Neural cell (in vitro differentiated cells): ENCODE measurements around the gene ZBTB25. TPM values are rescaled to one million over a fixed set of nuclear protein-coding genes. Genes with fewer than 3 reads are reported as not detected.

ENCODE experiments used
- H2AFZ ChIP-seq: fragments of 200-600, 300-800 bp; sonication (generic), shearing (Covaris generic); 2 replicates; pipeline ENCODE4 v1.6.0; 2014; ENCODE audit warnings: low read depth, mild to moderate bottlenecking, antibody characterized with exemption, low read length, moderate library complexity
- H3F3A ChIP-seq: fragments of 200-600 bp; shearing (Covaris generic); 2 replicates; pipeline ENCODE4 v1.6.1; 2016; ENCODE audit warnings: mild to moderate bottlenecking, moderate library complexity, mixed read lengths, antibody characterized with exemption, low read length; ENCODE audit not compliant: insufficient read depth, poor library complexity, severe bottlenecking
- H3K27ac ChIP-seq: fragments of 200-600, 300-800 bp; sonication (generic), shearing (Covaris generic); 2 replicates; pipeline ENCODE4 v1.5.1; 2014; ENCODE audit warnings: mild to moderate bottlenecking, low read length, moderate library complexity
- H3K27me3 ChIP-seq: fragments of 300-800, 200-600 bp; sonication (generic), shearing (Covaris generic); 2 replicates; pipeline ENCODE4 v1.6.0; 2014; ENCODE audit warnings: mild to moderate bottlenecking, low read depth, low read length, moderate library complexity; ENCODE audit not compliant: insufficient read depth
- H3K36me3 ChIP-seq: fragments of 300-800, 200-600 bp; sonication (generic), shearing (Covaris generic); 2 replicates; pipeline ENCODE4 v1.5.1; 2014; ENCODE audit warnings: mild to moderate bottlenecking, antibody characterized with exemption, low read length, moderate library complexity; ENCODE audit not compliant: insufficient read depth
- H3K4me2 ChIP-seq: fragments of 300-800, 200-600 bp; sonication (generic), shearing (Covaris generic); 2 replicates; pipeline ENCODE4 v1.6.0; 2014; ENCODE audit warnings: mild to moderate bottlenecking, low read length
- H3K4me3 ChIP-seq: fragments of 300-800, 200-600 bp; sonication (generic), shearing (Covaris generic); 2 replicates; pipeline ENCODE4 v1.5.1; 2014; ENCODE audit warnings: mild to moderate bottlenecking, low read length, moderate library complexity
- H3K79me2 ChIP-seq: fragments of 200-600 bp; shearing (Covaris generic); replicated peaks from 2 replicates; pipeline ENCODE4 v1.6.0; 2014; ENCODE audit warnings: mild to moderate bottlenecking, low read length, moderate library complexity; ENCODE audit not compliant: insufficient read depth
- H3K9ac ChIP-seq: fragments of 300-800, 200-600 bp; sonication (generic), shearing (Covaris generic); 2 replicates; pipeline ENCODE4 v1.6.1; 2016; ENCODE audit warnings: mild to moderate bottlenecking, low read length, mixed read lengths
- H3K9me2 ChIP-seq: fragments of 200-600 bp; shearing (Covaris generic); 2 replicates; pipeline ENCODE4 v1.6.1; 2016; ENCODE audit warnings: mild to moderate bottlenecking, low read length, mixed read lengths; ENCODE audit not compliant: insufficient read depth
- H3K9me3 ChIP-seq: fragments of 200-600, 300-800 bp; sonication (generic), shearing (Covaris generic); 2 replicates; pipeline ENCODE4 v1.6.1; 2016; ENCODE audit warnings: mild to moderate bottlenecking, mixed run types, low read length, moderate library complexity, mixed read lengths
- H4K20me1 ChIP-seq: fragments of 200-600 bp; shearing (Covaris generic); 2 replicates; pipeline ENCODE4 v1.6.1; 2016; ENCODE audit warnings: mild to moderate bottlenecking, mixed run types; ENCODE audit not compliant: insufficient read depth
- CTCF ChIP-seq: fragments of 450-650 bp; IDR thresholded peaks from 2 replicates; pipeline ENCODE4 v1.5.1; 2014; ENCODE audit warnings: antibody characterized with exemption, mild to moderate bottlenecking, moderate library complexity; ENCODE audit not compliant: poor library complexity, severe bottlenecking
- EP300 ChIP-seq: fragments of 450-650 bp; conservative IDR thresholded peaks from 2 replicates; pipeline ENCODE4 v1.6.1; 2014; ENCODE audit warnings: antibody characterized with exemption, mild to moderate bottlenecking, moderate library complexity; ENCODE audit not compliant: poor library complexity, severe bottlenecking
- EZH2 ChIP-seq: fragments of 200-600, 300-800 bp; shearing (Covaris generic), sonication (generic); IDR thresholded peaks from 2 replicates; pipeline ENCODE4 v1.6.1; 2014; ENCODE audit warnings: antibody characterized with exemption, low read length, borderline replicate concordance, mild to moderate bottlenecking; ENCODE audit not compliant: insufficient read depth, poor library complexity, severe bottlenecking
- MXI1 ChIP-seq: fragments of 450-650 bp; conservative IDR thresholded peaks from 2 replicates; pipeline ENCODE4 v1.6.1; 2014; ENCODE audit warnings: antibody characterized with exemption, mild to moderate bottlenecking; ENCODE audit not compliant: poor library complexity, severe bottlenecking
- POLR2AphosphoS5 ChIP-seq: IDR thresholded peaks from 2 replicates; pipeline ENCODE4 v1.6.1; 2012
- RAD21 ChIP-seq: fragments of 450-650 bp; conservative IDR thresholded peaks from 2 replicates; pipeline ENCODE4 v1.6.1; 2014; ENCODE audit warnings: antibody characterized with exemption, mild to moderate bottlenecking, moderate library complexity
- REST ChIP-seq: IDR thresholded peaks from 2 replicates; pipeline ENCODE4 v1.6.1; 2012; ENCODE audit warnings: borderline replicate concordance
- SMC3 ChIP-seq: fragments of 450-650 bp; conservative IDR thresholded peaks from 2 replicates; pipeline ENCODE4 v1.6.1; 2014; ENCODE audit warnings: antibody characterized with exemption, mild to moderate bottlenecking, moderate library complexity; ENCODE audit not compliant: poor library complexity
- TAF1 ChIP-seq: IDR thresholded peaks from 2 replicates; pipeline ENCODE4 v1.6.1; 2012; ENCODE audit warnings: low read depth
- polyA plus RNA-seq: library from polyadenylated mRNA; depleted of rRNA; stranded (reverse); fragments of >200 nt; gene quantifications from 2 replicates; pipeline ENCODE4 v1.2.3, GENCODE V29; 2014

Gene ZBTB25
- polyA plus RNA-seq, 1 donor from 2014 or later, result 5.3 TPM

GRCh38 chr14:64549791-64550620 is 46.4 kb upstream of the ZBTB25 start, which contains the start of gene PPP1R36:
PPP1R36 (plus strand) TSS chr14:64549961; CDS start chr14:64549998, 37 bp downstream.
- no peak within 1 kb of the TSS for H3K27ac ChIP-seq
- H3F3A ChIP-seq, result no peaks in the 10 kb centered on the region
- H3K9me2 ChIP-seq, result no peaks in the 10 kb centered on the region
- TF ChIP-seq EP300, result no peak
- no peak for TF ChIP-seq REST
- no peak for TF ChIP-seq EZH2
- TF ChIP-seq CTCF, result no peak
- no peak for TF ChIP-seq MXI1
- no peak for TF ChIP-seq POLR2AphosphoS5
- TF ChIP-seq SMC3, result no peak
- TF ChIP-seq TAF1, result no peak
- TF ChIP-seq RAD21, result no peak
- no peaks in the 10 kb centered on the region for H3K9me3 ChIP-seq
- H3K27me3 ChIP-seq, result peaks cover 36% of the 10 kb centered on the region
- H3K4me3 ChIP-seq, result peak within 1 kb of the TSS; percentile 59
- H4K20me1 ChIP-seq, result no peaks in the 10 kb centered on the region
- H3K9ac ChIP-seq, result no peak within 1 kb of the TSS
- H2AFZ ChIP-seq, result no peak within 1 kb of the TSS
- no peaks in the 10 kb centered on the region for H3K36me3 ChIP-seq
- H3K4me2 ChIP-seq, result no peak within 1 kb of the TSS
- no peaks in the 10 kb centered on the region for H3K79me2 ChIP-seq

GRCh38 chr14:64549016-64549415 is 45.4 kb upstream of the ZBTB25 start:
- H4K20me1 ChIP-seq, result no peaks in the 10 kb centered on the region
- TF ChIP-seq CTCF (no peak), TAF1 (no peak), MXI1 (no peak), SMC3 (no peak), EP300 (no peak), REST (no peak)
- no peak overlapping the region for H3K4me3 ChIP-seq
- no peak overlapping the region for H3K27ac ChIP-seq
- H3K36me3 ChIP-seq, result no peaks in the 10 kb centered on the region
- peaks cover 36% of the 10 kb centered on the region for H3K27me3 ChIP-seq
- H2AFZ ChIP-seq, result no peak overlapping the region
- no peaks in the 10 kb centered on the region for H3K79me2 ChIP-seq
- no peaks in the 10 kb centered on the region for H3K9me3 ChIP-seq
- H3K9ac ChIP-seq, result no peak overlapping the region
- no peaks in the 10 kb centered on the region for H3K9me2 ChIP-seq
- no peaks in the 10 kb centered on the region for H3F3A ChIP-seq
- H3K4me2 ChIP-seq, result no peak overlapping the region
